HEK293 (cell line): ENCODE results near the gene BMP6.

Experiments used
- ATF2 ChIP-seq: fragments of 450-650 bp; formaldehyde crosslinking; IDR thresholded peaks from 2 replicates; pipeline ENCODE4 v1.5.1; 2016; ENCODE audit warnings: missing biosample characterization, missing genetic modification characterization, low read depth
- BCL6B ChIP-seq: fragments of 450-650 bp; formaldehyde crosslinking; IDR thresholded peaks from 2 replicates; pipeline ENCODE4 v1.5.1; 2017; ENCODE audit warnings: missing biosample characterization, missing genetic modification characterization
- GLI2 ChIP-seq: fragments of 450-650 bp; formaldehyde crosslinking; IDR thresholded peaks from 2 replicates; pipeline ENCODE4; 2017; ENCODE audit warnings: missing biosample characterization, missing genetic modification characterization, low read depth, borderline replicate concordance
- GLIS1 ChIP-seq: fragments of 450-650 bp; formaldehyde crosslinking; IDR thresholded peaks from 2 replicates; pipeline ENCODE4 v1.5.1; 2016; ENCODE audit warnings: missing biosample characterization, missing genetic modification characterization
- KLF17 ChIP-seq: fragments of 450-650 bp; formaldehyde crosslinking; IDR thresholded peaks from 2 replicates; pipeline ENCODE4 v1.5.1; 2016; ENCODE audit warnings: missing biosample characterization, missing genetic modification characterization
- OVOL3 ChIP-seq: fragments of 450-650 bp; formaldehyde crosslinking; IDR thresholded peaks from 2 replicates; pipeline ENCODE4 v1.5.1; 2016; ENCODE audit warnings: missing biosample characterization, missing genetic modification characterization
- PBX3 ChIP-seq: sonication (generic); formaldehyde crosslinking; IDR thresholded peaks from 2 replicates; pipeline ENCODE4 v1.8.1; 2022; ENCODE audit warnings: mild to moderate bottlenecking, moderate library complexity, missing genetic modification reagents
- PRDM4 ChIP-seq: fragments of 450-650 bp; formaldehyde crosslinking; IDR thresholded peaks from 2 replicates; pipeline ENCODE4 v1.5.1; 2017; ENCODE audit warnings: missing biosample characterization, missing genetic modification characterization
- WT1 ChIP-seq: fragments of 450-650 bp; formaldehyde crosslinking; IDR thresholded peaks from 2 replicates; pipeline ENCODE4 v1.5.1; 2016; ENCODE audit warnings: missing biosample characterization, missing genetic modification characterization
- ZBTB44 ChIP-seq: fragments of 450-650 bp; IDR thresholded peaks from 2 replicates; pipeline ENCODE4 v1.5.1; 2018; ENCODE audit warnings: missing biosample characterization, mild to moderate bottlenecking, missing genetic modification characterization
- ZBTB48 ChIP-seq: fragments of 450-650 bp; formaldehyde crosslinking; IDR thresholded peaks from 2 replicates; pipeline ENCODE4 v1.5.1; 2016; ENCODE audit warnings: missing biosample characterization, missing genetic modification characterization
- ZBTB7A ChIP-seq: fragments of 450-650 bp; formaldehyde crosslinking; IDR thresholded peaks from 2 replicates; pipeline ENCODE4 v1.5.1; 2016; ENCODE audit warnings: low read depth, missing biosample characterization, missing genetic modification characterization
- ZNF114 ChIP-seq: fragments of 450-650 bp; formaldehyde crosslinking; IDR thresholded peaks from 2 replicates; pipeline ENCODE4 v1.5.0; 2017; ENCODE audit warnings: missing biosample characterization, missing genetic modification characterization
- ZNF132 ChIP-seq: fragments of 450-650 bp; formaldehyde crosslinking; IDR thresholded peaks from 2 replicates; pipeline ENCODE4 v1.5.1; 2017; ENCODE audit warnings: missing biosample characterization, missing genetic modification characterization, borderline replicate concordance
- ZNF140 ChIP-seq: fragments of 450-650 bp; formaldehyde crosslinking; IDR thresholded peaks from 2 replicates; pipeline ENCODE4 v1.5.1; 2016; ENCODE audit warnings: missing biosample characterization, missing genetic modification characterization
- ZNF175 ChIP-seq: fragments of 450-650 bp; formaldehyde crosslinking; IDR thresholded peaks from 2 replicates; pipeline ENCODE4 v1.5.1; 2016; ENCODE audit warnings: missing biosample characterization, missing genetic modification characterization
- ZNF202 ChIP-seq: fragments of 450-650 bp; formaldehyde crosslinking; IDR thresholded peaks from 2 replicates; pipeline ENCODE4 v1.5.1; 2016; ENCODE audit warnings: missing biosample characterization, missing genetic modification characterization, borderline replicate concordance
- ZNF211 ChIP-seq: fragments of 450-650 bp; formaldehyde crosslinking; IDR thresholded peaks from 2 replicates; pipeline ENCODE4 v1.5.1; 2016; ENCODE audit warnings: low read depth, missing biosample characterization, missing genetic modification characterization
- ZNF239 ChIP-seq: fragments of 450-650 bp; formaldehyde crosslinking; IDR thresholded peaks from 2 replicates; pipeline ENCODE4 v1.5.1; 2016; ENCODE audit warnings: missing biosample characterization, missing genetic modification characterization
- ZNF335 ChIP-seq: fragments of 450-650 bp; formaldehyde crosslinking; conservative IDR thresholded peaks from 2 replicates; pipeline ENCODE4 v1.5.1; 2016; ENCODE audit warnings: missing biosample characterization, missing genetic modification characterization
- ZNF341 ChIP-seq: fragments of 450-650 bp; formaldehyde crosslinking; IDR thresholded peaks from 2 replicates; pipeline ENCODE4; 2016; ENCODE audit warnings: low read depth, missing biosample characterization, missing genetic modification characterization
- ZNF362 ChIP-seq: fragments of 450-650 bp; formaldehyde crosslinking; IDR thresholded peaks from 2 replicates; pipeline ENCODE4 v1.5.1; 2016; ENCODE audit warnings: missing biosample characterization, missing genetic modification characterization
- ZNF585B ChIP-seq: fragments of 450-650 bp; formaldehyde crosslinking; IDR thresholded peaks from 2 replicates; pipeline ENCODE4 v1.5.1; 2016; ENCODE audit warnings: missing biosample characterization, missing genetic modification characterization
- ZNF670 ChIP-seq: fragments of 450-650 bp; formaldehyde crosslinking; IDR thresholded peaks from 2 replicates; pipeline ENCODE4 v1.5.1; 2016; ENCODE audit warnings: missing biosample characterization, missing genetic modification characterization, low read depth
- ZNF768 ChIP-seq: fragments of 450-650 bp; formaldehyde crosslinking; IDR thresholded peaks from 2 replicates; pipeline ENCODE4 v1.5.1; 2018; ENCODE audit warnings: missing biosample characterization, mild to moderate bottlenecking, missing genetic modification characterization
- ZNF830 ChIP-seq: fragments of 450-650 bp; IDR thresholded peaks from 2 replicates; pipeline ENCODE4 v1.5.0; 2018; ENCODE audit warnings: missing biosample characterization, missing genetic modification characterization, low read depth, mild to moderate bottlenecking, moderate library complexity
- TF ChIP-seq, protein P1 (sequence below): fragments of 450-650 bp; formaldehyde crosslinking; IDR thresholded peaks from 2 replicates; pipeline ENCODE4 v1.5.1; 2016; ENCODE audit warnings: missing biosample characterization, missing genetic modification characterization

The BMP6 gene

GRCh38 chr6:7910654-7911344 is 184.9 kb downstream of the BMP6 start, which contains the start of gene TXNDC5 (continued):
- no peak for TF ChIP-seq ZNF670 (tag by site-specific recombination)
- no peak for TF ChIP-seq ZNF768 (tag by site-specific recombination)
- TF ChIP-seq ATF2, result no peak
- no peak for TF ChIP-seq WT1
- TF ChIP-seq ZNF202 (tag by site-specific recombination), result no peak
- no peak for TF ChIP-seq ZBTB44 (tag by site-specific recombination)
- TF ChIP-seq GLI2, result no peak
- TF ChIP-seq ZNF335 (tag by site-specific recombination), result peak; percentile 85
- TF ChIP-seq ZNF211 (tag by site-specific recombination), result no peak
- TF ChIP-seq ZNF175 (tag by site-specific recombination), result no peak
- no peak for TF ChIP-seq ZNF830 (tag by site-specific recombination)
- TF ChIP-seq OVOL3, result no peak
- TF ChIP-seq PRDM4 (tag by site-specific recombination), result no peak
- TF ChIP-seq ZNF239 (tag by site-specific recombination), result no peak
- TF ChIP-seq ZNF585B (tag by site-specific recombination), result no peak
- TF ChIP-seq ZNF132 (tag by site-specific recombination), result no peak
- no peak for TF ChIP-seq ZNF140 (tag by site-specific recombination)
- no peak for TF ChIP-seq PBX3
- TF ChIP-seq ZBTB48 (tag by site-specific recombination), result peak; percentile 77
- TF ChIP-seq ZBTB7A (tag by site-specific recombination), result no peak
- TF ChIP-seq ZNF362 (tag by site-specific recombination), result no peak
- TF ChIP-seq KLF17, result peak; percentile 35; the same call in 1 of the 2 replicates
- no peak for TF ChIP-seq GLIS1 (tag by site-specific recombination)
- TF ChIP-seq BCL6B (tag by site-specific recombination), result no peak
- TF ChIP-seq, protein P1, sequence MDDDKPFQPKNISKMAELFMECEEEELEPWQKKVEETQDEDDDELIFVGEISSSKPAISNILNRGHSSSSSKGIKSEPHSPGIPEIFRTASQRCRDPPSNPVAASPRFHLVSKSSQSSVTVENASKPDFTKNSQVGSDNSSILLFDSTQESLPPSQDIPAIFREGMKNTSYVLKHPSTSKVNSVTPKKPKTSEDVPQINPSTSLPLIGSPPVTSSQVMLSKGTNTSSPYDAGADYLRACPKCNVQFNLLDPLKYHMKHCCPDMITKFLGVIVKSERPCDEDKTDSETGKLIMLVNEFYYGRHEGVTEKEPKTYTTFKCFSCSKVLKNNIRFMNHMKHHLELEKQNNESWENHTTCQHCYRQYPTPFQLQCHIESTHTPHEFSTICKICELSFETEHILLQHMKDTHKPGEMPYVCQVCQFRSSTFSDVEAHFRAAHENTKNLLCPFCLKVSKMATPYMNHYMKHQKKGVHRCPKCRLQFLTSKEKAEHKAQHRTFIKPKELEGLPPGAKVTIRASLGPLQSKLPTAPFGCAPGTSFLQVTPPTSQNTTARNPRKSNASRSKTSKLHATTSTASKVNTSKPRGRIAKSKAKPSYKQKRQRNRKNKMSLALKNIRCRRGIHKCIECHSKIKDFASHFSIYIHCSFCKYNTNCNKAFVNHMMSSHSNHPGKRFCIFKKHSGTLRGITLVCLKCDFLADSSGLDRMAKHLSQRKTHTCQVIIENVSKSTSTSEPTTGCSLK (tag by site-specific recombination), result no peak
- TF ChIP-seq ZNF114, result no peak
- TF ChIP-seq ZNF341 (tag by site-specific recombination), result no peak
